Measurements from ENCODE around the gene DEFB123.
"Not testable (repeated sequence)": the region's sequence is repeated elsewhere in the genome, so short reads cannot be mapped to it uniquely, and the experiment has no call there.

Gene DEFB123

DNA sequence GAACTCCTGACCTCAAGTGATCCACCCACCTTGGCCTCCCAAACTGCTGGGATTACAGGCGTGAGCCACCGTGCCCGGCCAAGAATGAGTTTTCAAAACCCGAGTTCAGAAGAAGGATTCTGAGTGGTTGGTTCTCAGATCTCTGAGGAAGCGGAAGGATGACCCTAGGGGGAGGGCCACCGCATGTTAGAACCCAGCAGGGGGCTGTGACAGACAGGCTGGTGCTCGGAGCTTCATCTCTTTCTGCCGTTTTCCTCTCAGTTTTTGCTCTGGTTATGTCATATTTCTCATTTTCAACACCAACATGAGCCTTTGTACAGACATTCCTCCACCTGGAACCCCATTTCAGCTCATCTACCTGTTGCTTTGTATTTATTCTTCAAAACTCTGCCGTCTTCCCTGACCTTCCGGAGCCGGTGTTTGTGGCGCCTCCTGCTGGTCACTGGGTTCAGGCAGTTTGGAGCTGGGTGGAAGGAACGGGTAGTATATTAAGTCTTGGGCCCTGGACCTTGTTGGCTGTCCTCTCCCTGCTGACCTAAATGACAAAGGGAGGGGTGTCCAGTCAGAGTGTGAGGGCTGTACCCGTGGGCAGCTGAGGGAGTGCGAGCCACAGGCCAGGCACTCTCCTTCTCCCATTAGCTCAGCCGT is at the start of gene DEFB123:
DEFB123 (plus strand) TSS at position 621 of the 648 bp plus-strand sequence. CDS start 67 bp downstream, outside the sequence.
- no peak for DNase-seq (ENCODE audit: low read depth, low spot score)

DNA sequence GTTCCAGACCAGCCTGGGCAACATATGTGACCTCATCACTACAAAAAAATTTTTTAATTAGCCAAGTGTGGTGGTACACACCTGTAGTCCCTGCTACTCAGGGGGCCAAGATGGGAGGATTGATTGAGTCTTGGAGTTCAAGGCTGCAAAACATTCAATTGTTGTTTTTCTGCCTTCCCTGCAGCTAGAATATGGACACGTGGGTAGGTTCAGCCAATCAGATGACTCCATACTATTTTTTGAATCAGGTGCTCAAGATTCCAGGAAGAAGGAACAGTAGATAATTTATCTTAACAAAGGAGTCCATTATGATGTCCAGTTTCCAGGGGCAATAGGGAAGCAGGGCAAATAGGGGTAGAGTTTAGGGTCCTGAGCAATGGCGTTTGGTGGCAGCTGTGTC is 47.6 kb upstream of the DEFB123 start:
- DNase-seq (ENCODE audit: low read depth, low spot score) = no peak

- DNase-seq (ENCODE audit: low read depth, low spot score) = no peak
These were observed 45.5 kb upstream of the DEFB123 start for GRCh38 chr20:31394900-31395299.

DNA sequence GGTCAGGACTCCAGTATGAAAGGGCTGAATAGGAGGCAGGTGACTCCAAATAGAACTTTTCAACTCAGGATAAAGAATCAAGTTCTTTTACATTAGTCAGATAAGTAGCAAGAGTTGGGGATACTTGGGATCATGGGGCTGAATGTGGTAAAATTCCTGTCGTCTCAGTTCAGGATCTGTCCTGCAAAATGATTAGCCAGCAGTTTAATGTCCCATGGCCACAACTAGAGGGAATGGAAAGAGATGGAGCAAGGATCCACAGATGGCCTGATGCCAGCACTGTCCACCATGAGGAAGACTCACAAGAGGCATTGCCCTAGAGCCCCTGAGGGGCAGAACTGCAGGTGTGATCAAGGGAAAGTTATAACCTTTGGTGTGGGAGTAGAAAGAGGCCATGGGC is 36.5 kb upstream of the DEFB123 start:
- DNase-seq (ENCODE audit: low read depth, low spot score) = no peak

- no peak for DNase-seq (ENCODE audit: low read depth, low spot score)
These were observed 34.3 kb upstream of the DEFB123 start, which contains the start of gene DEFB121 for GRCh38 chr20:31406115-31406514. DEFB121 (minus strand) TSS chr20:31406215; CDS start chr20:31406152, 63 bp downstream.

GRCh38 chr20:31410011-31410410 is 30.4 kb upstream of the DEFB123 start:
- no peak for DNase-seq (ENCODE audit: low read depth, low spot score)

GRCh38 chr20:31414381-31414780 is 26.1 kb upstream of the DEFB123 start:
- DNase-seq (ENCODE audit: low read depth, low spot score) = no peak

DNA sequence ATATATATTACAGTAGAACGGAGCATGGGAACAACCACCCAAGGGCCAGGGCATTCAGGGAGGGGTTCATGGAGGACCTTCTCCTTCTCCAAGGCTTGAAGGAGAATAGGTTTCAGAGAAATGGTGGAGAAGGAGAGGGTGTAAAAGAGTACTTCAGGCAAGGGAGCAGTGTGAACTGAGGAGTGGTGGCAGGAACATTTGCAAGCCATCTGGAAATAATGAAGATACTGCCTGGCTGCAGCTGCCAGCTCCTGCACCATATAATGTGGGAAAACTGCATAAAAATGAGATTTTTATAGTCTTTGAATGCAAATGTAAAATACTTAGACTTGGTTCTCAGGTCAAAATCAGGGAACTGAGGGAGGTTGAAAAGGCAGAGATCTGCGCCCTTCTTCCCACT is 24.8 kb upstream of the DEFB123 start:
- no peak for DNase-seq (ENCODE audit: low read depth, low spot score)

DNA sequence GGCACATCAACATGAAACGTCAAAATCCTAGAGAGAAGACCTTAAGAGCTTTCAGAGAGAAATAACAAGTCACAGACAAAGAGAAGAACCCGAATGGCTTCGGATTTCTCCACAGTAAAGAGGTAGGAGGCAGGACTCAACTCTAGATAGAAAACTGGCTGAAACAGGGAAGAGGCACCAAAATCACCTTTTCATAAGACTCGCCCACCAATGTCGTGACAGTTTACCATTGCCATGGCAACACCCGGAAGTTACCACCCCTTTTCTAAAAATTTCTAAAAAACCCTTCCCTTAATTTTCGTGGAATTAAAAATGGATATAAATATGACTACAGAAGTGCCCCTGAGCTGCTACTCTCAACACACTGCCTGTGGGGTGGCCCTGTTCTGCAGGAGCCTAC is 22.1 kb upstream of the DEFB123 start:
- DNase-seq (ENCODE audit: low read depth, low spot score) = no peak

- no peak for DNase-seq (ENCODE audit: low read depth, low spot score)
These were observed 14.6 kb upstream of the DEFB123 start for GRCh38 chr20:31425797-31426196.

GRCh38 chr20:31426891-31427551 is 13.4 kb upstream of the DEFB123 start:
- not testable (repeated sequence) for DNase-seq (ENCODE audit: low read depth, low spot score)

DNA sequence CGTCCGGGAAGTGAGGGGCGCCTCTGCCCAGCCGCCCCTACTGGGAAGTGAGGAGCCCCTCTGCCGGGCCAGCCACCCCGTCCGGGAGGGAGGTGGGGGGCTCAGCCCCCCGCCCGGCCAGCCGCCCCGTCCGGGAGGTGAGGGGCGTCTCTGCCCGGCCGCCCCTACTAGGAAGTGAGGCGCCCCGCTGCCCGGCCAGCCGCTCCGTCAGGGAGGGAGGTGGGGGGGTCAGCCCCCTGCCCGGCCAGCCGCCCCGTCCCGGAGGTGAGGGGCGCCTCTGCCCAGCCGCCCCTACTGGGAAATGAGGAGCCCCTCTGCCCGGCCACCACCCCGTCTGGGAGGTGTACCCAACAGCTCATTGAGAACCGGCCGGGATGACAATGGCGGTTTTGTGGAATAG is 12.9 kb upstream of the DEFB123 start:
- DNase-seq (ENCODE audit: low read depth, low spot score) = not testable (repeated sequence)

GRCh38 chr20:31430568-31431115 is 9.8 kb upstream of the DEFB123 start:
- DNase-seq (ENCODE audit: low read depth, low spot score) = no peak

DNA sequence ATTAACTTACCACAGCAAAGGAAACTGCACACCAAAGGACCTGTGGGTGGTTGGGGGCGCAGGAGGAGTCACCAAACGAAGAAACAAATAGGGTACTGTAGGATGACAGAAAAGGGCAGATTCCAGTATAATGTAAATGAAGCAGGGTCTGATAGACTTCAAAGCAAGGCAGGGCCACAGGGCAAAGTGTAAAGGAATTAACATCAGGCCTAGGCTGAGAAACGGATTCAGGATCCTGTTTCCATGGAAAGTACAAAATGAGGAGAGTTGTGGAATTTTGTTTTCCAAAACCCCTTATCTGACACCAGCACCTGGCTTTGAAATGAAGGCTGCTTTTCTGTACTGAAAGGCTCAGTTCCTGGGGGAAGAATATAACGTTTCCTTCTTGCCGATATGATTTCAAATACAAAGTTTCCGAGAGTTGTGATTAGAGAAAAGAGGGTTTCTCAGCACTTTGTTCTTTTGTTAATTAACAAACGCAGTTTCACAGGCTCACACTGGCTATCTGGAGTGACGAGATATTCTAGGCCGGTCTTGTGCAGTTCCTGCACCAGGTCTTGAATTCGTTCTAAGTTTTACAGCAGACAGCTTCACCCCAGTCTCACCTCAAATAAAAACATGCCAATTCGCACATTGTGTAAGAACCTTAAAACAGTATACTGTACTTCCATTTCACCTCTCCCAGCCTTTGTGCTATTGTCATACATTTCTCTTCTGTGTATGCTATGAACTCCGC is 5.8 kb downstream of the DEFB123 start:
- no peak for DNase-seq (ENCODE audit: low read depth, low spot score)

- DNase-seq (ENCODE audit: low read depth, low spot score) = no peak
These were observed 9.3 kb downstream of the DEFB123 start for GRCh38 chr20:31449511-31450414.

- no peak for DNase-seq (ENCODE audit: low read depth, low spot score)
These were observed 12.1 kb downstream of the DEFB123 start for GRCh38 chr20:31452575-31452974.

DNA sequence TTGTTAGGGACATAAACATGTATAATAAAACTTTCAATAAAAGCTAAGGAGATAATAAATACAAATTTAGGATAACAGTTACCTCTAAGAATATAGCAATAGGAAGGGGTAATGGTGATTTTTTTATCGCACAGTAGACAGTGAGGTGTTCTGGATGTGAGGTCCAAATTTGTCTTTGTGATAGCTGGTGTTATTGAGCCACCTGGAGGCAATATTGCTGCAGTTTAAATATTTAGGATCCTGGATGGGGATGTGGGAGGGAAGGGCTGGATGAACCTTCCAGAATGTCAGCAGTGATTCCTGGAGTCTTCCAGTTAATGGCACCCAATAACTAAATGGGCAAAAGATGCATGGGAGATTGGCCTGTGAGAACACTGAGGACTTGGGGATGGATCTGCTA is 13.9 kb downstream of the DEFB123 start:
- DNase-seq (ENCODE audit: low read depth, low spot score) = no peak

GRCh38 chr20:31470946-31471345 is 30.5 kb downstream of the DEFB123 start:
- DNase-seq (ENCODE audit: low read depth, low spot score) = not testable (repeated sequence)

DNA sequence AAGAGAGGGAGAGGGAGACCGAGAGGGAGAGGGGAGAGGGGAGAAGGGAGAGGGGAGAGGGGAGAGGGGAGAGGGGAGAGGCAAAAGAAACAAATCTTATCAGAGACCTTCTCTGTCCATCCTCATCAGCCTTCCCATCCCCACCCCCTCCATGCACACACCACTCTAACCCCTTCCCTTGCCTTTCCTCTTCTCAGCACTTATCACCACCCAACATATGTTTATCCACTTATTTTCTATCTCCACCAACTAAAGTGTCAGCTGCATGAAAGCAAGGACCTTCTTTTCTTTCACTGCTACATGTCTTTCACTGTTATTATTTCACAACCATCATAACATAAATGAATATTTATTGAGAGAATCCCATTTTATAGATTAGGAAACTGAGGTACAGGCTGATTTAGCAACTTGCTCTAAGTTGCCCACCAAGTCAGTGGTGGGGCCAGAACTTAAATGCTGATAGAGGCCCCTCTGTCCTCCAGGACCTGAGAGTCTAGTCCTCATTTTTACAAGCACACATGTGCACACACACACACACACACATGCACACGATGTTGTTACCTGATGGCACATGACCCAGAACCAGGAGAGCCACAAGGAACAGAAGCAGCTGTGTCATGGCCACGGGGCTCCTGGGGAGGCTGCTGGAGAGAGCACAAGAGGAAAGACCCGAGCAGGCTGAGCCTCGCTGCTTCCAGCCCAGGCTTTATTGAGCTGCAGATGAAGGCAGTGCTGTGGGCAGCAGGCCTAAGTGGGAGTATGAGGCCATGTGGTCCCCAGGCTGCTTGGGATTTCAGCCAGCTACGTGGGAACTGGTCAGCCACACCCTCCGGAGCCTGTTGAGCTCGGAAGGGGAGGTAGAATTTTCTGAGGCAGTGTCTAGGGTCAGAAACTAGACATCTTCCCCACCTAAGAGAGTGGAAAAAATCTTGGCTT is 32.2 kb downstream of the DEFB123 start:
- DNase-seq (ENCODE audit: low read depth, low spot score) = no peak

Data from brain pericyte (primary cell).